Activated naive CD4-positive, alpha-beta T cell treated with Interleukin-2 at 50 U/mL for 16 hours (primary cell): ENCODE measurements around the gene PSMA8.
"Not testable (repeated sequence)": the region's sequence is repeated elsewhere in the genome, so short reads cannot be mapped to it uniquely, and the experiment has no call there.

Experiments
- DNase-seq: peaks from one replicate; pipeline ENCODE4 v3.0.0-alpha.2; 2020

The PSMA8 gene

GRCh38 chr18:26133652-26134051 is at the start of gene PSMA8:
Gene PSMA8, plus strand, starts transcription at chr18:26133869. Its CDS starts 97 bp downstream, at chr18:26133966.
- peak; percentile 53 for DNase-seq

GRCh38 chr18:26085056-26085455 is 48.6 kb upstream of the PSMA8 start:
- DNase-seq = no peak

- DNase-seq = no peak
These were observed 46.7 kb upstream of the PSMA8 start for GRCh38 chr18:26086959-26087358.

GRCh38 chr18:26088487-26088886 is 45.2 kb upstream of the PSMA8 start:
- no peak for DNase-seq

- DNase-seq = no peak
These were observed 44.2 kb upstream of the PSMA8 start for GRCh38 chr18:26089293-26090129.

- DNase-seq = peak; percentile 90
These were observed 43.3 kb upstream of the PSMA8 start, which contains the start of gene SS18 for GRCh38 chr18:26090130-26091046. Gene SS18, minus strand, starts transcription at chr18:26090613. Its CDS starts 44 bp downstream, at chr18:26090569.

GRCh38 chr18:26091047-26091630 is 42.5 kb upstream of the PSMA8 start:
- DNase-seq = no peak

GRCh38 chr18:26096852-26097251 is 36.8 kb upstream of the PSMA8 start:
- DNase-seq = no peak

- DNase-seq = no peak
These were observed 36.1 kb upstream of the PSMA8 start for GRCh38 chr18:26097563-26097962.

GRCh38 chr18:26103579-26103978 is 30.1 kb upstream of the PSMA8 start:
- DNase-seq = peak; percentile 13

GRCh38 chr18:26104035-26104434 is 29.6 kb upstream of the PSMA8 start:
- no peak for DNase-seq

- DNase-seq = no peak
These were observed 14.4 kb upstream of the PSMA8 start for GRCh38 chr18:26119246-26119645.

- DNase-seq = no peak
These were observed 12.2 kb upstream of the PSMA8 start for GRCh38 chr18:26121476-26121875.

- DNase-seq = not testable (repeated sequence)
These were observed 11.7 kb upstream of the PSMA8 start for GRCh38 chr18:26121994-26122393.

- DNase-seq = no peak
These were observed 5.9 kb upstream of the PSMA8 start for GRCh38 chr18:26127786-26128185.

- not testable (repeated sequence) for DNase-seq
These were observed 5.5 kb upstream of the PSMA8 start for GRCh38 chr18:26128192-26128591.

- no peak for DNase-seq
These were observed 438 bp downstream of the PSMA8 start for GRCh38 chr18:26134107-26134506.

GRCh38 chr18:26135548-26135947 is 1.9 kb downstream of the PSMA8 start:
- no peak for DNase-seq

- no peak for DNase-seq
These were observed 23.7 kb downstream of the PSMA8 start for GRCh38 chr18:26157326-26157725.

GRCh38 chr18:26159353-26159752 is 25.7 kb downstream of the PSMA8 start:
- DNase-seq = no peak

GRCh38 chr18:26164571-26164970 is 30.9 kb downstream of the PSMA8 start:
- no peak for DNase-seq

GRCh38 chr18:26167592-26167991 is 33.9 kb downstream of the PSMA8 start:
- not testable (repeated sequence) for DNase-seq

- no peak for DNase-seq
These were observed 41.8 kb downstream of the PSMA8 start for GRCh38 chr18:26175481-26175880.
